ENCODE results near the gene ASGR1.

The ASGR1 gene

GRCh38 chr17:7179317-7180254 lies at the start of gene ASGR1:
Gene ASGR1, minus strand, starts transcription at chr17:7179370. Its CDS starts 807 bp downstream, at chr17:7178563.
- DNase-seq, result no peak

DNA sequence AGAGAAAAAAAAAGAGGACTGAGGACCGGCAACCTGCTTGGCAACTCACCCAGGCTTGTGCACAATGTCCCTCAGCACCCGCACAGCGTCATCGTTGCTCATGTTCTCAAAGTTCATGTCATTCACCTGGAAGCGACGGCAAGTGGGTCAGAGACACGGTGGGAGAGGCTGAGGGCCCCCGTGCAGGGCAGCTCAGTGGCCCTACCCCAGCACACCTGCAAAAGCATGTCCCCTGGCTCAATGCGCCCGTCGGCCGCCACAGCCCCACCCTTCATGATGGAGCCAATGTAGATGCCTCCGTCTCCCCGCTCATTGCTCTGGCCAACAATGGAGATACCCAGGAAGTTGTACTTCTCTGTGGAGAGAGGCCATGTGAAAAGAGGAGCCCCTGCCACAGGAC lies 49.8 kb upstream of the ASGR1 start:
- no peak for DNase-seq

DNA sequence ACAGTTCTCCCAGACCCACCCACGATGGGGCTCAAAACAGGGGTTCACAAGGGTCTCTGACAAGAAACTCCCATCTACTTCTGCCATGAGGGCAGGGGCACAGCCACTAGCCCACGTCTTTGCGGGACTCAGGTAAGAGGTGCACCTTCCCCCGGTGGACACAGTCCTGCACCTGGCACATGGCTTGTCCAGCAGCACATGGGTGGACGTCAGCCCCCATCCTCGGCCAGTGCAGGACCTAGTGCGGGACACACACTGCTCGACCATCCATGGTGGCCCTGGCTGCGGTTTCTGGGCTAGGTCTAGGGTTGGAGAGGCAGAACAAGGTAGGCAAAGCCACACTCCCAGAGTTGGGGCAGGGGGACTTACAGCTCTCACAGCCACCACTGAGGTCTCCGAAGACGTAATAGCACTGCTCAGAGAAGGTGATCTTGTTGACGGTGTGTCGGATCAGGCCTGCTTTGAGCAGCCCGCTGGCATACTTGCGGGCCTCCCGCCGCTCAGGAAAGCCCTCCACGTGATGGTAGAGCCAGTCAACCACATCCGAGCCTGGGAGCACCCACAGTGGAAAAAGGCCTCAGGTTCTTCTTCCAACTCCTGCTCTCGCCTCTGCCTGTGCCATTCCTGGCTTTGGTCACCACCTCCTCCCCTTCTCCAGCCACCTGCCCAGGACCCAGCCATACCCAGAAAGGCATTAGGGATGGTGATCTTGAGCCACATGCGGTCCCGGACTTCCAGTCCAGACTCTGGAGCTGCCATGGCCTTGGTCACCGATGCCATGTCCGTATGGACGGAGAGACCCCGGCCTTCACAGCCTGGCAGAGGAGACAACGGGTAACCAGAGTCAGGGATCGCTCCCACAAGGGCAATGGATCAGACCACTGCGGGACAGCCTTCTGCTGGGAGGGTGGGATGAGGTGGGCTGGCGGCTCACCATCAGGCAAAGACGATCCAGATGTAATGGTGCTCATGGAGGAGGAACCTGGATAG lies 47.8 kb upstream of the ASGR1 start:
- no peak for DNase-seq

DNA sequence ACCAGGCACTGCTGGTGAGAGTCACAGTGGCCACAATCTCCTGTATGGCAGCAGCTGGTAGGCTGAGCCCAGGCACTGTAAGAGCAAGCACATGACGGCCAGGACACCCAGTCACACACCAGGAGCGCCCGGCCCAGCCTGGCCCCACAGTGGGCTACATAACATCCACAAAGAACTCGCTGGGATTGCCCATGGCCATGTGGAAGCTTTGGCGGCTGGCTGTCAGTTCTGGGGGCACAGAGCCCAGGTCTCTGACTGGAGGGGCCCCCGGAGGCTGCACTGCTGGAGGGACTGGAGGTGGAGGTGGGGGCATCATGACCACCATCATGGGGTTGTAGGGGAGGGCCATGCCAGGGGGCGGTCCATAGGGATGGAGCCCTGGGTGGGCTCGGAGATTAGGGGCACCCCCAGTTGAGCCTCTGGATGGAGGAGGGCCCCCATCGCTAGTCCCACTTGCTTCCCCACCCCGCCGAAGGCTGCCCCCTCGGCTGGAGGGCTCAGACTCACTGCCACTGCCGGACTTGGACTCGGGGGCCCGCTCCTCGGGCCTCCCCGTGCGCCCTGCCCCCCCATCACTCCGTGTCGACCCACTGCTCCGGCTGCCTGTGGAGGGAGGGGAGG lies 46.7 kb upstream of the ASGR1 start:
- no peak for DNase-seq

GRCh38 chr17:7224661-7225111 lies 45.5 kb upstream of the ASGR1 start:
- no peak for DNase-seq

DNA sequence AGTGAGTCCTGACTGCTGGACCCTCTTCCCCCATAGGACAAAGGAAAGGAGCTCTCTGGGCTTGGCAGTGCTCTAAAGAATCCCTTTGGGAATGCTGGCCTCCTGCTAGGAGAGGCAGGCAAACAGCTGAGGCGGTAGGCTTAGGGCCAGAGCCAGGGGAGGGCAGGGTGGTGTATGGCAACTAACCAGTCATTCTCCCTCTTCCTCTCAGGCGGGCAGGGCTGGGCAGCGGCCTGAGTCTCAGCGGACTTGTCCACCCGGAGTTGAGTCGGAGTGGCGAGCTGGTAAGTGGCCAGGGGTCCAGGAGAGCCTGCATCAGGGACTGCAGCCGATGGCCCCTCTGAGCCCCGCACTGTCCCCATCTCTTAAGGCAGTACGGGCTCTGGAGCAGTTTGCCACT lies 44.9 kb upstream of the ASGR1 start:
- no peak for DNase-seq

- no peak for DNase-seq
These were observed 44.2 kb upstream of the ASGR1 start for GRCh38 chr17:7223375-7223774.

DNA sequence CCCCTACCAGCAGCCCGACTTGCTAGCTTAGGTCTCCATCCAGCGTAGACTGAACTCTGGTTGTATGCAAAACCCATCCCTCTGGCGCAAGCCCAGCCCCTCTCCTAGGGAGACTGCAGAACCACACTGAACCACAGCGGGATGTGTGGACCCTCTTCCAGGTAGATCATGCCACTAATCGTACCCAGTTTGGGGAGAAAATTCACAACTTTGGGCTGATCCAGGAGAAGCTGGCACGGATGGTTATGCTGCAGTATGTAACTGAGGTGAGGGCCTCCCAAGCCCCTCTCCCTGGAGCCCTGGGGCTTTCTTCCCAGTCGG lies 43.8 kb upstream of the ASGR1 start:
- no peak for DNase-seq

DNA sequence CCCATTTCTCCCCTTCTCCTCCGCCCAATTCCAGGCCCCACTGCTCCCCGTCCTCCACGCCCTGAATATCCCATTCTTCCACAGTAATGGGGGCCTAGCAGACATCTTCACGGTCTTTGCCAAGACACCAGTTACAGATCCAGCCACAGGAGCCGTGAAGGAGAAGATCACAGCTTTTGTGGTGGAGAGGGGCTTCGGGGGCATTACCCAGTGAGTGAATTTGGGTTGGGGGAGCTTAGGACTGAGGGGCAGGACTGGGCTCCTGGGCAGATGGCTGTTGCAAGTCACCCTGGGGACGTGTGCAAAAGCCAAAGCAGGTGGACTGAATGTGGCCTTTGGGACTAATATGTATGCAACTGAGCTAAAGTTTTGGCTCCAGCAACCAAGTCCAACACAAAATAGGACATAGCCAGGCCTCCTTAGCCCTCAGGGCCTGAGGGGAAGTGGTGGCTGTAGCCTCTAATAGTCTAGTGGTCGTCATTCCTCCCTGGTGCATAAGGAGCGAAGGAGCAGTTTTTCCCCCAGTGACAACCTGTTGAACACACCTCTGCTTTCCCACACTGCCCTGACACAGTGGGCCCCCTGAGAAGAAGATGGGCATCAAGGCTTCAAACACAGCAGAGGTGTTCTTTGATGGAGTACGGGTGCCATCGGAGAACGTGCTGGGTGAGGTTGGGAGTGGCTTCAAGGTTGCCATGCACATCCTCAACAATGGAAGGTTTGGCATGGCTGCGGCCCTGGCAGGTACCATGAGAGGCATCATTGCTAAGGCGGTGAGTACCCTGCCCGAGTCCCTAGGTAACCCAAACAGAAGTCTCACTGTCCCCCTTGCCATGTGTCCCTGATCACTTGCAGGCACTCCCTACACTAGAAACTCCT lies 43.2 kb upstream of the ASGR1 start:
- DNase-seq, result no peak

DNA sequence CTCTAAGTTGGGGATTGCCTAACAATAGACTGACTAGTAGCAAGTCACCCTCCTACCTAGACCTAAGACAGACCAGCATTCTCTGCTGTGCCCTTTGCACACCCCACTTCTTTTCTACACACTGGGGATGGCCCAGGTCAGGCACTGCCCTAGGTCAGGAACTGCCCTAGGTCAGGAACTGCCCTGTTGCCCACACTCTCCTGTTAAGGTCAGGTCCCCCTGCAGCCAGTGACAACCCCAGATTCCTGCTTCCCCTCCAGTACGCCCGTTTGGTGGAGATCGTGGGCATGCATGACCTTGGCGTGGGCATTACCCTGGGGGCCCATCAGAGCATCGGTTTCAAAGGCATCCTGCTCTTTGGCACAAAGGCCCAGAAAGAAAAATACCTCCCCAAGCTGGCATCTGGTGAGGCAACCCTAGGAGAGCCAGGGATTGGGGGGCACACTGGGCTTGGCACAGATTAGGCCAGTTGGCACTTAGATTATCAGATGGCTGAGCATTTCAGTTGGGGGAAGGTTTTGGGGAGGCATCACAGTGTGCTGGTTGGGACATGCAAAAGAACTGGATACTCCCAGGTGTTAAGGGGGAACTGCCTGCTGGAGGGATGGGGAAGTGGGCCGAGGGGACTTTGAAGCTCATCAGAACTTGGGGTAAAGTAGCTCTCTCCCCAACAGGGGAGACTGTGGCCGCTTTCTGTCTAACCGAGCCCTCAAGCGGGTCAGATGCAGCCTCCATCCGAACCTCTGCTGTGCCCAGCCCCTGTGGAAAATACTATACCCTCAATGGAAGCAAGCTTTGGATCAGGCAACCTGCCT lies 42.3 kb upstream of the ASGR1 start:
- DNase-seq, result no peak

DNA sequence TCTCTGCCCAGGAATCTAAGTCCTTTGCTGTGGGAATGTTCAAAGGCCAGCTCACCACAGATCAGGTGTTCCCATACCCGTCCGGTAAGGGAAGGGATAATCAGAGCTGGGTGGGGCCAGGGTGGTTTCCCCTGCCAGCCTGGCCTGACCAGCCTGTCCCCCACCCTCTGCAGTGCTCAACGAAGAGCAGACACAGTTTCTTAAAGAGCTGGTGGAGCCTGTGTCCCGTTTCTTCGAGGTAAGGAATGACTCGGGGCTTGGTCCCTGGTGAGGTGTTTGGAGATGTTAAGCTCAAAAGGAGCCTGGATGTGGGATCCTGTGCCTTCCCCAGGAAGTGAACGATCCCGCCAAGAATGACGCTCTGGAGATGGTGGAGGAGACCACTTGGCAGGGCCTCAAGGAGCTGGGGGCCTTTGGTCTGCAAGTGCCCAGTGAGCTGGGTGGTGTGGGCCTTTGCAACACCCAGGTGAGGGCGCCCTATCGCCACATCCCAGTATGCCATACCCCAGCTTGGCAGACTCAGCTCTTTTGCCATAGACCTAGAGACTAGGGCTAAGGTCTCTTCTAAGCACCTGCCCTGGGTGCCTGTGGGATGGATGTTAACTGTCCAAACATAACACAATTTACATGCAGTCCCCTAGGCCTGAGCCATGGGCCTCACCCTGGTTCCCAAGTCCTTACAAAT lies 41.6 kb upstream of the ASGR1 start:
- peak; percentile 82 for DNase-seq

DNA sequence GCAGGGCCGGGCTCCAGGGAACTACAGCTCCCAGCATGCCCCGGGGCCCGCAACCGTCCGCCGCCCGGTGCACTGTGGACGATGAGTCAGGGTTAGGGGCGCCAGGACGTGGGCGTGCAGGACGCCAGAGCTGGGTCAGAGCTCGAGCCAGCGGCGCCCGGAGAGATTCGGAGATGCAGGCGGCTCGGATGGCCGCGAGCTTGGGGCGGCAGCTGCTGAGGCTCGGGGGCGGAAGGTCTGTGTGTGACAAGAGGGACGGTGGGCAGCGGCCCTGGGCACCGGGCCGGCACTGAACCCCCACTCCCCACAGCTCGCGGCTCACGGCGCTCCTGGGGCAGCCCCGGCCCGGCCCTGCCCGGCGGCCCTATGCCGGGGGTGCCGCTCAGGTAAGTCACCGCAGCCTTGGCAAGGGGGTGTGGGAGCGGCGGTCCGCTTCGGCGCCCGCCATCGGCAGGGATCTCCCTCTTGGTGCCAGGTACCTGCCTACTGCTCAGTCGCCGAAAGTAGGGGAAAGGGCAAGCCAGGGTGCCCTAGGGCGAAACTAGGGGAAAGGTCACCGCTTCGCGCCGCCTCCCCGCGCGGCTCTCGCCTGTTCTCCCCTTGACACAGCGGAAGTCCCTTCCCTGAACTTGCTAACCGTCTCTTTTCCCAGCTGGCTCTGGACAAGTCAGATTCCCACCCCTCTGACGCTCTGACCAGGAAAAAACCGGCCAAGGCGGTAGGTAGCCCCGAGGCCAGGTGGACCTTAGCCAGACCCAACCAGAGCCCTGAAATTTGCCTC lies 40.8 kb upstream of the ASGR1 start, which contains the start of the genes ACADVL and DLG4:
Gene ACADVL, plus strand, starts transcription at position 127 of the 781 bp plus-strand sequence. Its CDS starts 47 bp downstream, at position 174.
Gene DLG4, minus strand, starts transcription at position 25 of the 781 bp plus-strand sequence.
- peak; percentile 80 for DNase-seq

DNA sequence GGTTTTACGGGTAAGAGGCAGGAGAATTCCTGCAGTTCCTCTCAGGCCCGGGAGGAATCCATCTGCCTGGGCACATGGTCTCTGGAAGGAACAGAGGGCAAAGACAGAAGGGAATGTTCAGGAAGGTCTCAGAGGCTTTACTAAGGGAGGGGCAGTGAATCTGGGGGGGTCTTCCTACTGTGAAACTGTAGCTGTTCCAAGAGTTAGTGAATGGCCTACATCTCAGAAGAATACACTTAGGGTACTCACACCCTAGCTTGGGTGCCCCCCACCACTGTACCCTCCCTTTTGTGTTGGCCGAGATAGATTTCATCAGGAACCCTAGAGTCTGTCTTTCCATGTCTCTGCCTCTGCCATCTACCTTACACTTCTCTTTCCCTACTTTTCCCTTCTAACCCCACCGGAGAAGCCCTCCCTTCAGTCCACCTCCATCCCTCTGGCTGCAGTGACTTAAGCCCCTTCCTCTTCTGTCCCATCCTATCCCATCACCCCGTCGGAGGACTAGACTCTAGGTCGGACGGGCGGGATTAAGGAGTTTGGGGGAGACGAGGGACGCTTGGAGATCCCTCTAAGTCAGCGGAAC lies 40.1 kb upstream of the ASGR1 start:
- DNase-seq, result no peak

DNA sequence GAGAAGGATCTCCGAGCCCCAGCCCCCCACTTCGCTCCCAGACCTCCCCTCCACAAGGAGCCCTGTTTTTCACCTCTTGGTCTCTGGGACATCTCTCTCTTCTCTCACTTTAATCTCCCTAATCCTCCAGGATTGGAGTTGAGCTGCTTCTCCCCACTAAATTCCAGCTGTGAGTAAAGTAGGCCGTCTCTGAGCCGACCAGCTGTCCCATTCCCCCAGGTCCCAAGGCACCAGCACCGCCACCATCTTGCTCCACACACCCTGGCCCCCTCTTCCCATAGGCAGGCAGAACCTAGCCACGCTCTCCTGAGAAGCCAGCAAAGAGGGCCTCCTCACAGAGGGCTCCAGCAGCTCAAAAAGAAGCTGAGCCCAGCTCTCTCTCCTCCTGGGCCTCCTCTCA lies 39.6 kb upstream of the ASGR1 start:
- DNase-seq, result no peak

- DNase-seq, result no peak
These were observed 39.0 kb upstream of the ASGR1 start for GRCh38 chr17:7218166-7218565.

DNA sequence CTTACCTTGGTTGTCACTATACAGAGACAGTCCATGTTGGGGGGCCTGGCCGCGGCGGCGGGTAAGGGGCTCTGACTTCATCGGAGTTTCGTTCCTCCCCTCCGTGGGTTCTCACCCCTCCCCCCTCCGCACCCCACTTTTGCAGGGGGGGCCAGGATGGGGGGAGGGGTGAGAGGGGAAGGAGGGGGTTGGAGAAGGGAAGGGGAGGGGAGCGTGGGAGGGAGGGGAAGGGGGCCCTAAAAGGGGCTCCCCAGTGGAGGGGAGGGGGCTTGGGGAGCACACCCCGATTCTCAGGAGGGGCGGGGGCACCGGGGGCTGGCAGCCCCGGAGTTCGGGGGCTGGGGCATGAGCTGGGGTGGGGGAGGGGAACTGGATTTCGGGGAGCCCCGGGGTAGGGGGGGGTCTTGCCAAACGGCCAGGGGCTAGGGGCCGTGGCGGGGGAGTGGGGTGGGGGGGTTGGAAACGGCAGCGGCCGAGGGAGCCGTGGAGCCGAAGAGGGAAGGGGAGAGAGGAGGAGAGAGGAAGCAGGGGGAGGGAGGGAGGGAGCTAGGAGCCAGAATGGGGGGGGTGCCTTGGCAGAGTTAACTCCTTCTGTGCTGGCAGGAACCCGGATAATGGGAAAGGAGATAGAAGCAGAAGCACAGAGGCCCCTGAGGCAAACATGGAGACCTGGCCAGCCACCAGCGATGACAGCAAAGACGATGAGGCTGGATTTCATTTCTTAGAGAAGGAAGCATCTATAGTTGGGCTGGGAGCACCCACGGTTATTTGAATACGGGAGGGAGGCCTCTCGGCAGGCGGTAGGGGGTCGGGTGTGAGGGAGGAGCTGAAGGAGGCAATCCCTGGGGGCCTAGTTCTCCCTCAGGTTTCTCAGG lies 38.2 kb upstream of the ASGR1 start:
- DNase-seq, result peak; percentile 26

DNA sequence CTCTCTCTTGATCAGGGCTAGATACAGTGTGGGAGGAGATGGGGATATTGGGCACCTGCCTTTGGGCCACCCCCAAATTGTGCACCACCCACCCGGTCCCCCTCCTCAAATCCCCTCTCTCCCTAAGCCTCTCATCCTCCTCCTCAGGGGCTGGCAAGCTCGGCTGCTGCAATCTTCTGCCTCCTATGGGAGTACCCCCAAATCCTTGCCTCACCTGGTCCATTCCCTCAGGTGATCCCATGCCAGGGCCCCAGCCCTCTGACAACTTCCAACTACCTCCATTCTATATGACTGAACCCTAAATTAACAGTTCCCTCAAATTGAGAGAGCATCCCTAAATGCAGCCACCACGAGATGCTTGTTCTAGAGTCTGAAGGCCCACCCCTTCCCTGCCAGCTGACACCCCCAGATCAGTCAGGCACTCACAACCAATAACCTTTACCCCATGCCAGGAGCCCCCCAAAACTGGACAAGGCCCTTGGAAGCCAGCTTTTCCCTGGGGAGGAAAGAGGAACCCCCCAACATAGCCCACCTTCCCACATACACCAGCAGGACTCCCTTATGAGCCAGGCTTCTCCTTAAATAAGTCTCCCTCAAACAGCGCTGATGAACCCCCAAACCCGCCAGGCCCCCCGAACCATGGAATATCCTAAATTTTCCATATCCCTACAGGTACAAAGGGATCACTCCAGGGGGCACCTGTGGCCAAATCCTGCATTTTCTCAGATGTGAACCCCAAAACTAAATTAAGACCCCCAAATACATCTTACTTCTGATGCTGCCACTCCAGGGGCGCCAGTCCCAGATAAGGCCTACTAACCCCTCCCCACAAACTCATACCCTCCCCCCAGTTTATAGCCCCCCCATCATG lies 37.3 kb upstream of the ASGR1 start:
- no peak for DNase-seq
